Neural cell (in vitro differentiated cells): ENCODE measurements around the gene SLC7A6OS.

ENCODE experiments used
- CTCF ChIP-seq: fragments of 450-650 bp; IDR thresholded peaks from 2 replicates; pipeline ENCODE4 v1.5.1; 2014; ENCODE audit warnings: antibody characterized with exemption, mild to moderate bottlenecking, moderate library complexity; ENCODE audit not compliant: poor library complexity, severe bottlenecking
- REST ChIP-seq: IDR thresholded peaks from 2 replicates; pipeline ENCODE4 v1.6.1; 2012; ENCODE audit warnings: borderline replicate concordance

- TF ChIP-seq CTCF (no peak), REST (no peak)
These were observed 47.2 kb upstream of the SLC7A6OS start for GRCh38 chr16:68357923-68358322.
